Retinal pigment epithelial cell (primary cell): ENCODE results near the gene GSDMA.

Experiments
- DNase-seq: peaks from one replicate; pipeline ENCODE4 v3.0.0-alpha.2; 2010; ENCODE audit warnings: low read depth
- H3K4me3 ChIP-seq: 2 replicates; pipeline ENCODE4 v1.5.1; 2011; ENCODE audit warnings: mild to moderate bottlenecking, low read length, control low read depth, moderate library complexity
- CTCF ChIP-seq: conservative IDR thresholded peaks from 2 replicates; pipeline ENCODE4 v1.5.1; 2011; ENCODE audit warnings: low read depth, low read length, control low read depth, inconsistent platforms

GSDMA gene

GRCh38 chr17:40023590-40024292 lies 60.9 kb downstream of the GSDMA start:
- TF ChIP-seq CTCF = no peak
- no peak overlapping the region for H3K4me3 ChIP-seq
- no peak for DNase-seq

- no peak for TF ChIP-seq CTCF
- H3K4me3 ChIP-seq = no peak overlapping the region
- no peak for DNase-seq
Measured at GRCh38 chr17:40024901-40025300, 62.1 kb downstream of the GSDMA start.

- DNase-seq = no peak
- H3K4me3 ChIP-seq = no peak overlapping the region
- TF ChIP-seq CTCF = no peak
Measured at GRCh38 chr17:40025559-40025958, 62.8 kb downstream of the GSDMA start.

- TF ChIP-seq CTCF = no peak
- no peak overlapping the region for H3K4me3 ChIP-seq
- DNase-seq = no peak
Measured at GRCh38 chr17:40025991-40026815, 63.4 kb downstream of the GSDMA start.

GRCh38 chr17:40026816-40027613 lies 64.2 kb downstream of the GSDMA start:
- TF ChIP-seq CTCF = peak; percentile 86
- DNase-seq = no peak
- H3K4me3 ChIP-seq = no peak overlapping the region
